ENCODE measurements around the gene PCOLCE2. TPM values are rescaled to one million over a fixed set of nuclear protein-coding genes. Genes with fewer than 3 reads are reported as not detected.

PCOLCE2 gene, protein sequence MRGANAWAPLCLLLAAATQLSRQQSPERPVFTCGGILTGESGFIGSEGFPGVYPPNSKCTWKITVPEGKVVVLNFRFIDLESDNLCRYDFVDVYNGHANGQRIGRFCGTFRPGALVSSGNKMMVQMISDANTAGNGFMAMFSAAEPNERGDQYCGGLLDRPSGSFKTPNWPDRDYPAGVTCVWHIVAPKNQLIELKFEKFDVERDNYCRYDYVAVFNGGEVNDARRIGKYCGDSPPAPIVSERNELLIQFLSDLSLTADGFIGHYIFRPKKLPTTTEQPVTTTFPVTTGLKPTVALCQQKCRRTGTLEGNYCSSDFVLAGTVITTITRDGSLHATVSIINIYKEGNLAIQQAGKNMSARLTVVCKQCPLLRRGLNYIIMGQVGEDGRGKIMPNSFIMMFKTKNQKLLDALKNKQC
- 9.4 and 18.3 TPM in 2 replicates for total RNA-seq (2014; rRNA removed; shearing (Covaris generic))

DNA sequence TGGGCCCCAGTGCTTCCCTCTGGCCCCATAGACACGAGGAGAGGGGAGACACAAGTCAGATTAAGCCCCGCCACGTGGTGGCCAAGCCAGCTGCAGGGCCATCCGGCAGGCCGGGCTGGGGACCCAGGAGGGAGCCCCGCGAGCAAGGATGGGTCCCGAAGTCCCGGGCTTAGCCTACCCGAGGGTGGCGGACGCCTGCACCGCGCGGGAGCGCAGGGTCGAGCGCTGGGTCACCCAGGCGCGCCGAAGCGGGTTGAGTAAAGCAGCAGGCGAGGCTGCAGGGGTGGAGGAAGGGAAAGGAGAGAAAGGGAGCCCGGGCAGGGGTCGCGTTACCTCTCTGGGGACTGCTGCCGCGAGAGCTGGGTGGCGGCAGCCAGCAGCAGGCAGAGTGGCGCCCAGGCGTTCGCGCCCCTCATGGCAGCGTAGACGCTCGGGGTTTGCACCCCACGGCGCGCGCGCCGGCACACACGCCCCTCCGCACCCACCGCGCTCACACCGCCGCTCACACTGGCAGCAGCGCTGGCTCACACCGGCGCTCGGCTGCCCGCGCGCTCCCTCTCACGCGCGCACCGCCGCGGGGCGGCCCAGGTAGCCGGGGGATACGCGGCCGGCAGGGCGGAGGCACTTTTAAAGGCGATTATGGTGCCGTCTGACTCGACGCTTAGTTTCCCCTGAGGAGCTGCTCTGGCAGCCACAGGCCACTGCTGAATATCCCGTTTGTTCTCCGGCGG, at the start of gene PCOLCE2:
Gene PCOLCE2 (minus strand): TSS at position 603 of the 731 bp plus-strand sequence. CDS start 187 bp downstream, at position 416.
- Histone ChIP-seq H3K4me3 (ENCODE audit: insufficient read depth, low read depth, low read length) (peak within 1 kb of the TSS; percentile 82), H3K36me3 (replicated peaks; ENCODE audit: control insufficient read depth, insufficient read depth, low read length) (no peaks in the 10 kb centered on the region), H3K27me3 (ENCODE audit: control insufficient read depth, insufficient read depth, low read length) (peaks cover 21% of the 10 kb centered on the region)
- DNase-seq: peak; percentile 87

DNA sequence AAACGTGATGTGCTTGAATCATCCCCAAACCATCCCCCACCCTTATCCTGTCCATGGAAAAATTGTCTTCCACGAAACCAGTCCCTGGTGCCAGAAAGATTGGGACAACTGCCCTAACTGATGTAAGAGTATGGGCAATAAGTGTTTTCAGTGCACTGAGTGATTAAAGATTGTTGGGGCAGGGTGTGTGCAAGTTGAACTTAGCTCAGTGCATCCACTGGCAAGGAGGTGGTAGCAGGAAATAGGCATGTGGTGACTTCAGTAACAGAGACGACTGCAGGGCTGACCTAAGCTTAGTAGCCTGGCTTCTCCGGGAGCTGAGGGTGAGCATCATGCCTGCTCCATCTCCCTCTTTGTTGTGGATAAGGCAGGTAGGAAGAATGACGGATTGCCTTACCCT, 47.1 kb upstream of the PCOLCE2 start:
- Histone ChIP-seq H3K27me3 (ENCODE audit: control insufficient read depth, insufficient read depth, low read length) (no peaks in the 10 kb centered on the region), H3K4me3 (ENCODE audit: insufficient read depth, low read depth, low read length) (no peak overlapping the region), H3K36me3 (replicated peaks; ENCODE audit: control insufficient read depth, insufficient read depth, low read length) (no peaks in the 10 kb centered on the region)
- no peak for DNase-seq

DNA sequence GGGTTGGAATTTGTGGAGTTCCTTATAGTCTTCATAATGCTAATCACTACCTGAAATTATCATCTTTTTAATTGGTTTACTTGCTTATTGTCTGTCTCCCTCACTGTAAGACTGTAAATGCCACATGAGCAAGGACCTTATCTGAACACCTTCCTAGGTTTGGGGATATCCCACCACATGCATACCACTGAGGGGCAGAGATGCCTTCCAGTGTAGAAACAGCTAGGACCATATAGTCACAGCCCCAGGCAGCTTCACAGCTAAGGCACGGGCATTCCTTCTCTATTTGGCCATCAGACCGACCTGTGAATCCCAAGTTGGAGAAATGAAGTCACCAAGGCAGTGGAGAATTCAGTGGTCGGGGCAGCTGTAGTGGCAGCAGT, 46.0 kb upstream of the PCOLCE2 start:
- DNase-seq: no peak
- Histone ChIP-seq H3K4me3 (ENCODE audit: insufficient read depth, low read depth, low read length) (no peak overlapping the region), H3K36me3 (replicated peaks; ENCODE audit: control insufficient read depth, insufficient read depth, low read length) (no peaks in the 10 kb centered on the region), H3K27me3 (ENCODE audit: control insufficient read depth, insufficient read depth, low read length) (no peaks in the 10 kb centered on the region)

DNA sequence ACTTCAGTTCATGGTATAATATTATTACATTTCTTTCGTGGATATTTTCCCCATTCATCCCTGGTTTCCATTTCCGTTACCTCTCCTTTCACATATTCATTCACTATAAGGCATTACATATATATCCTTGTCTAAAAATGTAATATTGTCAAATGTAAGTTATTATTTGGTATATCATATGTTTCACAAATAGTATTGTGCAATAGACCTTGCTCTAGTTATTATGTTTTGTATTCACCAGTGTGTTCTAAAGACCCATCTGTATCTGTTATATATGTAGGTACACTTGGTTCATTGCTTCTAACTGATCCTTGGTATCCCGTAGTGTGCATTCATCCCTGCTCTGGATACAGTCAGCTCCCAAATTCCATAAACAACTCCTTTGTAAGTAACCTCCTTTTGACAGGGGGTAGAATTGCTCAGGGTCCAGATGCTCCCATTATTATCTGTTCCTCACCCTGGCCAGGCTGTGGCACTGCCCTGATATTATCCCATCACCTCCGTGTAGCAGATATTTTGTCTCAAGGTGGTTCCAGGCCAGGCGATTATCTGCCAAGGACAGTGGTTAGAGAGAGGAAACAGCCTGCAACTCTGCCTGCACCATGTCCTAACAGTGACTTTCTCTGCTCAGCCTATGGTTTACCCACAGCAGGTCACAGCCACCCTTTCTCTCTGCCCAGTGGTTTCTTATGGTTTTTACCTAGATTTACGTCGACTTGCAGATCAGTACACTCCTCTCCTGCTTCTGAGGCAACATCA, 45.4 kb upstream of the PCOLCE2 start:
- DNase-seq: no peak
- Histone ChIP-seq H3K4me3 (ENCODE audit: insufficient read depth, low read depth, low read length) (no peak overlapping the region), H3K36me3 (replicated peaks; ENCODE audit: control insufficient read depth, insufficient read depth, low read length) (no peaks in the 10 kb centered on the region), H3K27me3 (ENCODE audit: control insufficient read depth, insufficient read depth, low read length) (no peaks in the 10 kb centered on the region)

DNA sequence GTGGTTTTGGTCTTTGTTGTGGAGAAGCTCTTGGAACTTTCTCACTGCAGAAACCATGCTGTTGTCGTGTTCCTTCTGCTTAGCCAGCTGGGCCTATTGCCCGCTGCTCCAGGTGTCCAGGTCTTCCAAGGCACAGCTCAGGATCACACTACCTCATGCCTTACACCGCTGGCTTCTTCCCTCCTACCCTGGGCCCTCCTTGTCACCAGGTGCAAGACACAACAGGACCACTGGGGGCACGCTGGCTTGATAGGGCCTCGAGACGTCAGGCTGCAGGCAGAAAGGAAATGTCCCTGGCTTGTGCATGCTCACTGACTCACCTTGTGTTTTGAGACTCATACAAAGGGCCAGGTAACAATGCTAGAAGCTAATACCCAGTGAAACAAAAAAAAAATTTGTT, 42.3 kb upstream of the PCOLCE2 start:
- Histone ChIP-seq H3K27me3 (ENCODE audit: control insufficient read depth, insufficient read depth, low read length) (no peaks in the 10 kb centered on the region), H3K36me3 (replicated peaks; ENCODE audit: control insufficient read depth, insufficient read depth, low read length) (no peaks in the 10 kb centered on the region), H3K4me3 (ENCODE audit: insufficient read depth, low read depth, low read length) (no peak overlapping the region)
- DNase-seq: peak; percentile 58

DNA sequence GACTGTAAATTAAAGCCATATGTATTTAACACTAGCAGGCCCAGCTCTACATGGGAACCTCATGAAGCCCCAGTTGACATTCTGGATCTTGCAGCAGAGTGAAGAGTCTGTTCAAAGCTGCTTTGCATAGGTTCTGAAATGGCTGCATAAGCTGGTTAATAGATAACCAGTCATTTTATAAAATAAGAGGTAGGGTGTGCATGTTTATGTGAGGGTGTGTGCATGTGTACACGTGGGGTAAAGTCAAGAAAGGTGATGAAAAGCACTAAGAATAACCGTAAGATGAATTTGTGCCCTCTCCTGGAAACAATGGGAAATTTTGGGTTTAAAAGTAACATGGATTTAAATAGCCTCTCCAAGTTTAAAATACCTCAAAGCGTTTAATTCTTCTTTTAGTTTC, 41.6 kb upstream of the PCOLCE2 start:
- DNase-seq: no peak

DNA sequence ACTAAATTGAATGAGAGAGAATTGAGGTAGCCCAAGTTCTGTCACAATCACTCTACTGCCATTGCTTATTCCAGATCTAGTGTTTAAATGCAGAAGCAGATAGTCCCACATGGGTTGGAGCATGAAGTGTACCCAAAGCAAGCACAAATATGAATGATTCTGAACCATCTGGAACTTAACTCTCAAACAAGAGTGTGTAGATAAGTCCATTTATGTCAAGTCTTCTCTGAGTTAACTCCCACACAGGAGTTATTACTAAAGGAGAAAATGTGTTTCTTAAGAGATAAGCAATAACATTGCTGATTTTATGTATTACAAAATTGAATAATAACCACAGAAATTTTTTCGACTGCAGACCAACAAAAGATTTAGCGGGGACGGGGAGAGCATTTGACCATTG, 41.0 kb upstream of the PCOLCE2 start:
- H3K4me3 ChIP-seq (ENCODE audit: insufficient read depth, low read depth, low read length): no peak overlapping the region
- no peaks in the 10 kb centered on the region for H3K27me3 ChIP-seq (ENCODE audit: control insufficient read depth, insufficient read depth, low read length)
- DNase-seq: no peak
- H3K36me3 ChIP-seq (replicated peaks; ENCODE audit: control insufficient read depth, insufficient read depth, low read length): no peaks in the 10 kb centered on the region

More for the DNA sequence above, 41.6 kb upstream of the PCOLCE2 start:
- no peaks in the 10 kb centered on the region for H3K36me3 ChIP-seq (replicated peaks; ENCODE audit: control insufficient read depth, insufficient read depth, low read length)
- no peak overlapping the region for H3K4me3 ChIP-seq (ENCODE audit: insufficient read depth, low read depth, low read length)
- no peaks in the 10 kb centered on the region for H3K27me3 ChIP-seq (ENCODE audit: control insufficient read depth, insufficient read depth, low read length)

DNA sequence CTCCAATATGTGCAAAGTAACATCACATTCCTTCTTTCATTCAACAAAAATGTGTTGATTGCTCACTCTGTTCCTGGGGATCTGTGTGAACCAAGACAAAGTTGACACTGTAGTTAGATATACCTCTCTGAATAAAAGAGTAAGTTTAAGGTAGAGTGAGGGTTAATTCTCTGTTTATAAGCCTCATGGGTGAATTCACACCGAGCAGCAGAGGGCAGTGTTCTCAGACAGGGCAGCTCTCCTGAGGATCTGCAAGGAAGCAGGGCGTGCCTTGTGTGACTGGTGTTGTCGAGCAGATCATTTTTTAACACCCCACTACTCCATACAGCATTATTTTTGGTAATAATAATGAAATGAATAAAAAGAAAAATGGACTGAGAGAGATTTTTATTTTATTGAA, 40.2 kb upstream of the PCOLCE2 start:
- no peaks in the 10 kb centered on the region for H3K27me3 ChIP-seq (ENCODE audit: control insufficient read depth, insufficient read depth, low read length)
- peak; percentile 54 for DNase-seq

DNA sequence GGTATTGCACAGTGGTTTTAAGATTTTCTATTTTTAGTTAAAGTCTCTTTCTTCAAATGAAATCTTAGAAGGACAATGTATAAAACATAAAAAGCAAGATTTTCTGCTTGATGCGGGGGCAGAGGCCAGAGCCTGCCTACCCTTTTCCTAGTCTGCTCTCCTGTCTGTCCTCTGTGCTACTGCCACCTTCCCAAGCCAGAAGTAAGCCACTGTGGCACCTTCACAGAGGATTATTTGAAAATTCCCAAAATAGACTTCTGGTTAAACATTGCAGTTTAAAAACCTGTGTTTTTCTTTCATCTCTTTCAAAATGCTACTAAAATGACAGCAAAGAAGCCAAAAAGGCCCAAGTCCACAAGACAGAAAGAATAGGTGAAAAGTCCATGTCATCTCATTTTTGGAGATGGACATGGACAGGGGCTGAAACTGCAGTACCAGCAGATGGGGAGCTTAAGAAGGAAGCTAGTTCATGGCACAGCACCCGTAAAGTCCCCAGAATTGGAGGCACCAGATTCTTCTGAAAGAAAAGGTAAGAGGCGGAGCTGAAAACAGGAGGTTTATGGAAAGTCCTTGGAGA, 37.6 kb upstream of the PCOLCE2 start:
- Histone ChIP-seq H3K36me3 (replicated peaks; ENCODE audit: control insufficient read depth, insufficient read depth, low read length) (no peaks in the 10 kb centered on the region), H3K27me3 (ENCODE audit: control insufficient read depth, insufficient read depth, low read length) (no peaks in the 10 kb centered on the region), H3K4me3 (ENCODE audit: insufficient read depth, low read depth, low read length) (no peak overlapping the region)
- DNase-seq: no peak

More for the DNA sequence above, 40.2 kb upstream of the PCOLCE2 start:
- Histone ChIP-seq H3K4me3 (ENCODE audit: insufficient read depth, low read depth, low read length) (no peak overlapping the region), H3K36me3 (replicated peaks; ENCODE audit: control insufficient read depth, insufficient read depth, low read length) (no peaks in the 10 kb centered on the region)

DNA sequence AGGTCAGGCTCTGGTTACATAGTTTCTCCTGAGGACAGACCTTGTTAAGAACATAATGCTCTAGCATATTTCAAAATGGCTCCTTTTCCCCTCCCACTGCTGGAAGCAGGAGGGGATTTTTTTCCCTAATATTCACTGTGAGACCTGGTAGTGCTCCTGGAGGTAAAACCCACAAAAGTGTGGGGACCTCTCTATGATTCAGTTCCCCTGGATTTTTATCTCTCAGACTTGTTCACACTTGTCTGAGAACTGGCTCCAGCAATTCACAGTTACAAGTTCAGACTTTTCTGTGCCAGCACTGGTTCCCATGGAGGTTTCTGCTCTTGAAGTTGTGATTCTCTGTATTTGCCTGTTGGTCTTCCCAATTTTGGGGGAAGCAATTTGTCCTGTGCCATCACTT, 36.3 kb upstream of the PCOLCE2 start:
- no peak for DNase-seq

DNA sequence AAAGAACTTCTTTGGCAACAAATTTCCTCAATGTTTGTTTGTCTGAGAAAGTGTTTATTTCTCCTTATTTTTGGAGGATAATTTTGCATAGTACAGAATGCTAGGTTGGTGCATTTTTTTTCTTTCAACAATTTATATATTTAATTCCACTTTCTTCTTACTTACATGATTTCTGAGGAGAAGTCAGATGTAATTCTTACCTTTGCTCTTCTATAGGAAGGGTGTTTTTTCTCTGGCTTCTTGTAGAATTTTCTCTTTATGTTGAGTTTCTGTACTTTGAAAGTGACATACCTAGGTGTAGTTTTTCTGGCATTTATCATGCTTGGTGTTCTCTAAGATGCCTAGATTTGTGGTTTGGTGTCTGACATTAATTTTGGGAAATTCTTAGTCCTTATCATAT, 34.8 kb upstream of the PCOLCE2 start:
- Histone ChIP-seq H3K4me3 (ENCODE audit: insufficient read depth, low read depth, low read length) (no peak overlapping the region), H3K27me3 (ENCODE audit: control insufficient read depth, insufficient read depth, low read length) (no peaks in the 10 kb centered on the region), H3K36me3 (replicated peaks; ENCODE audit: control insufficient read depth, insufficient read depth, low read length) (no peaks in the 10 kb centered on the region)
- DNase-seq: no peak

More for the DNA sequence above, 36.3 kb upstream of the PCOLCE2 start:
- Histone ChIP-seq H3K36me3 (replicated peaks; ENCODE audit: control insufficient read depth, insufficient read depth, low read length) (no peaks in the 10 kb centered on the region), H3K4me3 (ENCODE audit: insufficient read depth, low read depth, low read length) (no peak overlapping the region), H3K27me3 (ENCODE audit: control insufficient read depth, insufficient read depth, low read length) (no peaks in the 10 kb centered on the region)

DNA sequence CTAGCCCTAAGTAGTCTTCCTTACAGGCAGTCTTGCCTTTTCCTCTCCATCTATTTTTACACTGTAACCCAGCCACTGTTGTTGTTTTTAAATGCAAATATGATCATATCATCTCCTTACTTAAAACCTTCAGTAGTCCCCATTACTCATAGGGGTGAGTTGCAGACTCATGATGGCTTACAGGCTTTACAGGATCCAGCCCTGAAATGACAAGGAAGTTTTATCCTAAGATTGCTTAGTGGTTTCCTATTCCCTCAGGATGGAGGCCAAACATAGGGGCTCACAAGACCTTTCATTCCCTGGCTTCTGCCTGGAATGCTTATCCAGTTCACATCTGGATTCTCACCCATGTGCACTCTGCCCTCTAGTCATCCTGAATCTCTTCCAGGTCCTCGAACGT, 27.7 kb upstream of the PCOLCE2 start:
- Histone ChIP-seq H3K27me3 (ENCODE audit: control insufficient read depth, insufficient read depth, low read length) (no peaks in the 10 kb centered on the region), H3K4me3 (ENCODE audit: insufficient read depth, low read depth, low read length) (no peak overlapping the region), H3K36me3 (replicated peaks; ENCODE audit: control insufficient read depth, insufficient read depth, low read length) (no peaks in the 10 kb centered on the region)
- DNase-seq: no peak

DNA sequence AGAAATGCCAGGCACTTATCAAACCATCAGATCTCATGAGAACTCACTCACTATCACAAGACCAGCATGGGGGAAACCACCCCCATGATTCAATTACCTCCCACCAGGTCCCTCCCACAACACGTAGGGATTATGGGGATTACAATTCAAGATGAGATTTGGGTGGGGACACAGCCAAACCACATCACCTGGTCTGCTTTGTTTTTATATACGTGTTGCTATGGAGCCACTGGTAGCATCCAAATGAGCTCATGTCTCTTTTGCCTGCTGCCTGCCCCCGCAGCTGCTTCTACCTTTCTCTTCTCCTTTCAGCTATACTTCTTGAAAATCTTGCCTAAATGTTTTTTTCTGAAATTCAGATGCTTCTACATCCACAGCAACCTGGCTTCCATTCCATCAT, 26.8 kb upstream of the PCOLCE2 start:
- Histone ChIP-seq H3K4me3 (ENCODE audit: insufficient read depth, low read depth, low read length) (no peak overlapping the region), H3K27me3 (ENCODE audit: control insufficient read depth, insufficient read depth, low read length) (no peaks in the 10 kb centered on the region), H3K36me3 (replicated peaks; ENCODE audit: control insufficient read depth, insufficient read depth, low read length) (no peaks in the 10 kb centered on the region)
- no peak for DNase-seq

DNA sequence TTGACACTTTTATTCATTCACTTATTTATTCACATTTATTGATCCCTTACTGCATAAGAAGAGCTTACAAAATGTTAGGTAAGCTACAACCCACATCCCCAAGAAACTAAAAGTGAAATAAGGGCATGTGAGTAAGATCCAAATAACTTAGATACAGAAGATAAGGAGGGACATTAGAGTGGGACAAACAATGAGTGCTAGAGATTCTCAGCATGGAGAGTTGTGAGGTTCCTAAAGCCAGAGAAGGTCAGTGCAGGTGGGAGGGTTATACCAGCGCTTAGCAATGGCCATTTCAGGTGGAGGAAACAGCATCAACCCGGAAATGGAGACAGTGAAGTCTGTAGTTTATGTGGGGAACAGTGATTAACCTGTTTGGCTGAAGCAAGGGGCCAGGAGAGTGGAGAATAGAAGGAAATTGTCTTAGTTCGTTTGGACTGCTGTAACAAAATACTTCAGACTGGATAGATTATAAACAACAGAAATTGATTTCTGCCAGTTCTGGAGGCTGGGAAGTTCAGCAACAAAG, 25.5 kb upstream of the PCOLCE2 start:
- no peak overlapping the region for H3K4me3 ChIP-seq (ENCODE audit: insufficient read depth, low read depth, low read length)
- no peak for DNase-seq
- no peaks in the 10 kb centered on the region for H3K36me3 ChIP-seq (replicated peaks; ENCODE audit: control insufficient read depth, insufficient read depth, low read length)
- no peaks in the 10 kb centered on the region for H3K27me3 ChIP-seq (ENCODE audit: control insufficient read depth, insufficient read depth, low read length)
